ENCODE results near the gene PCNA.

DNA sequence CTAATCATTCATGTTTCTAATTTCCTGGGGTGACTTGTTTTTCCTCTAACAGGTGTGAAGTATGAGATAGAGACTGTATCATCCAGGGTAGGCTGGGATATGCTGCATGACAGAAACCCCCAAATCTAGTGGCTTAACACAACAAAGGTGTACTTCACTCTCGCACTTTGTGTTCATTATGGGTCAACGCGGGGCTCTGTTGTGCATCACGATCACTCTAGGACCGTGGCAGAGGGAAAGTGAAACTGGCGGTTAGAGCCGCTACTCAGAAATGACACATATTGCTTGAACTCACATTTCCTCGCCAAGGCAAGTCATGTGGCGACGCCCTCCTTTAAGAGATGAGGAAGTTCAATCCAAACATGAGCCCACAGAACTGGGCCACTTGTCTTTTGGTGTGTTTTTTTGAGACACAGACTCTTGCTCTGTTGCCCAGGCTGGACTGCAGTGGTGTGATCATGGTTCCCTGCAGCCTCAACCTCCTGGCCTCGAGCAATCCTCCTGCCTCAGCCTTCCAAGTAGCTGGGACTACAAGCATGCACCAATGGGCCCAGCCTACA, 41.3 kb downstream of the PCNA start:
- TF ChIP-seq, protein P1, sequence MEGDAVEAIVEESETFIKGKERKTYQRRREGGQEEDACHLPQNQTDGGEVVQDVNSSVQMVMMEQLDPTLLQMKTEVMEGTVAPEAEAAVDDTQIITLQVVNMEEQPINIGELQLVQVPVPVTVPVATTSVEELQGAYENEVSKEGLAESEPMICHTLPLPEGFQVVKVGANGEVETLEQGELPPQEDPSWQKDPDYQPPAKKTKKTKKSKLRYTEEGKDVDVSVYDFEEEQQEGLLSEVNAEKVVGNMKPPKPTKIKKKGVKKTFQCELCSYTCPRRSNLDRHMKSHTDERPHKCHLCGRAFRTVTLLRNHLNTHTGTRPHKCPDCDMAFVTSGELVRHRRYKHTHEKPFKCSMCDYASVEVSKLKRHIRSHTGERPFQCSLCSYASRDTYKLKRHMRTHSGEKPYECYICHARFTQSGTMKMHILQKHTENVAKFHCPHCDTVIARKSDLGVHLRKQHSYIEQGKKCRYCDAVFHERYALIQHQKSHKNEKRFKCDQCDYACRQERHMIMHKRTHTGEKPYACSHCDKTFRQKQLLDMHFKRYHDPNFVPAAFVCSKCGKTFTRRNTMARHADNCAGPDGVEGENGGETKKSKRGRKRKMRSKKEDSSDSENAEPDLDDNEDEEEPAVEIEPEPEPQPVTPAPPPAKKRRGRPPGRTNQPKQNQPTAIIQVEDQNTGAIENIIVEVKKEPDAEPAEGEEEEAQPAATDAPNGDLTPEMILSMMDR (IDR thresholded peaks at IDR 0.05): no peak
- no peak for TF ChIP-seq POLR2A (IDR thresholded peaks at IDR 0.05)

All from lower leg skin (tissue), 3 donors.